K562 (cell line): ENCODE results near the gene KCNB1. TPM values are rescaled to one million over a fixed set of nuclear protein-coding genes. Genes with fewer than 3 reads are reported as not detected.

Experiments
- ATAC-seq: fragments of 200-7000 bp; cut with Tn5 transposase; 3 replicates; pipeline ENCODE4 v1.9.1; 2020; ENCODE audit warnings: moderate library complexity
- BruUV-seq: library from RNA; stranded (reverse); fragments of 400-500 nt; replicated peaks from 2 replicates; lab custom pipeline; 2021; lab: Mats Ljungman, UMichigan
- CTCF ChIA-PET: fragments of 300-600 bp; formaldehyde crosslinking; extraction: SDS; loops from one replicate; lab custom pipeline; 2021; ENCODE audit warnings: low intra/inter-chr PET ratio; lab: Yijun Ruan, JAX
- POLR2A ChIA-PET: fragments of 300-600, 350-650 bp; sonication (Branson Sonifier 250); formaldehyde crosslinking; extraction: SDS; loops from one replicate; lab custom pipeline; 2021; ENCODE audit warnings: antibody characterized with exemption, inconsistent platforms; lab: Yijun Ruan, JAX
- DNase-seq, 4 experiments: peaks; one replicate each; pipeline versions ENCODE4 v3.0.0 to v3.0.0-alpha.2; 2011 to 2018; ENCODE audit warnings: low spot score in 3 of 4, mixed read lengths in 3 of 4; ENCODE audit errors: extremely low read depth in 1 of 4
- FAIRE-seq: peaks from 2 replicates; lab custom pipeline; 2011; peaks lifted over from hg19 to GRCh38; lab: Jason Lieb, UNC
- H2AFZ ChIP-seq: 2 replicates; pipeline ENCODE4 v1.6.0; 2011; ENCODE audit warnings: low read depth, low read length, control low read depth, inconsistent platforms
- H3K27ac ChIP-seq: fragments of 200-600 bp; 3 replicates; pipeline ENCODE4 v1.8.0; 2011; ENCODE audit warnings: low read depth, mild to moderate bottlenecking, control low read depth, inconsistent platforms, low read length, moderate library complexity, mixed read lengths; ENCODE audit errors: extremely low read depth
- H3K27me3 ChIP-seq, 2 experiments: fragments of 300-600 bp in 1 of 2; 2 replicates in 1 of 2; 3 replicates in 1 of 2; pipeline versions ENCODE4 v1.6.0 to v1.8.0; 2011; ENCODE audit warnings: inconsistent platforms in 2 of 2, low read length in 2 of 2, mild to moderate bottlenecking in 1 of 2, mixed read lengths in 1 of 2, moderate library complexity in 1 of 2; ENCODE audit not compliant: control insufficient read depth in 2 of 2, insufficient read depth in 2 of 2
- H3K36me3 ChIP-seq: fragments of 300-600 bp; 3 replicates; pipeline ENCODE4 v1.8.0; 2011; ENCODE audit warnings: mild to moderate bottlenecking, low read length, inconsistent platforms; ENCODE audit not compliant: control insufficient read depth, insufficient read depth
- H3K4me1 ChIP-seq, 2 experiments: fragments of 200-600 bp in 1 of 2; replicated peaks in 1 of 2; 2 replicates in 1 of 2; 3 replicates in 1 of 2; pipeline versions ENCODE4 v1.5.1 to v1.8.0; 2011; ENCODE audit warnings: inconsistent platforms in 2 of 2, low read length in 2 of 2, mild to moderate bottlenecking in 1 of 2, mixed read lengths in 1 of 2, moderate library complexity in 1 of 2; ENCODE audit not compliant: control insufficient read depth in 2 of 2, insufficient read depth in 2 of 2
- H3K4me2 ChIP-seq: 2 replicates; pipeline ENCODE4 v1.6.1; 2011; ENCODE audit warnings: low read length, control low read depth, inconsistent platforms, mixed read lengths; ENCODE audit not compliant: insufficient read depth
- H3K4me3 ChIP-seq: fragments of 200-600 bp; sonication (generic), shearing (Covaris generic); 2 replicates; pipeline ENCODE4 v1.5.1; 2016; ENCODE audit warnings: control low read depth, inconsistent platforms
- H3K79me2 ChIP-seq: fragments of 200-600 bp; 3 replicates; pipeline ENCODE4 v1.8.0; 2011; ENCODE audit warnings: low read length, inconsistent platforms; ENCODE audit not compliant: control insufficient read depth, insufficient read depth
- H3K9ac ChIP-seq, 2 experiments: 2 replicates each; pipeline versions ENCODE4 v1.6.0 to v1.6.1; 2011; ENCODE audit warnings: low read depth in 2 of 2, low read length in 2 of 2, control low read depth in 1 of 2, inconsistent platforms in 1 of 2, mild to moderate bottlenecking in 1 of 2, mixed read lengths in 1 of 2; ENCODE audit not compliant: insufficient read depth in 1 of 2
- H3K9me1 ChIP-seq: one replicate; pipeline ENCODE4 v1.6.0; 2011; ENCODE audit warnings: inconsistent platforms, mild to moderate bottlenecking, low read length, moderate library complexity; ENCODE audit not compliant: control insufficient read depth, insufficient read depth
- H3K9me3 ChIP-seq: replicated peaks from 2 replicates; pipeline ENCODE4 v1.5.1; 2011; ENCODE audit warnings: low read depth, low read length, inconsistent platforms; ENCODE audit not compliant: control insufficient read depth, insufficient read depth
- H4K20me1 ChIP-seq: replicated peaks from 2 replicates; pipeline ENCODE4 v1.6.1; 2011; ENCODE audit warnings: low read length, inconsistent platforms, mixed read lengths; ENCODE audit not compliant: control insufficient read depth, insufficient read depth
- CEBPB ChIP-seq: fragments of 450-650 bp; IDR thresholded peaks from 2 replicates; pipeline ENCODE4 v1.6.1; 2016; ENCODE audit warnings: missing genetic modification characterization, missing compliant biosample characterization
- CEBPG ChIP-seq, 3 experiments: fragments of 200-800 bp in 1 of 3; sonication (Bioruptor generic) in 1 of 3; sonication (generic) in 1 of 3; formaldehyde crosslinking in 1 of 3; IDR thresholded peaks in 2 of 3; conservative IDR thresholded peaks in 1 of 3; 2 replicates each; pipeline versions ENCODE4 v1.6.1 to v1.8.0; 2016 to 2022; ENCODE audit warnings: missing compliant biosample characterization in 2 of 3, missing genetic modification characterization in 2 of 3, mild to moderate bottlenecking in 1 of 3, missing genetic modification reagents in 1 of 3
- EHMT2 ChIP-seq: fragments of 450-650 bp; IDR thresholded peaks from 2 replicates; pipeline ENCODE4 v1.6.1; 2018; ENCODE audit warnings: antibody characterized with exemption
- HCFC1 ChIP-seq: IDR thresholded peaks from 2 replicates; pipeline ENCODE4 v1.6.1; 2012; ENCODE audit warnings: low read depth, low read length, improper control_type of control experiment
- HDAC1 ChIP-seq, 2 experiments: fragments of 450-650 bp; IDR thresholded peaks; 2 replicates each; pipeline ENCODE4 v1.6.1; 2016 to 2017; ENCODE audit warnings: inconsistent platforms in 1 of 2, mild to moderate bottlenecking in 1 of 2, moderate library complexity in 1 of 2
- MCM5 ChIP-seq: fragments of 450-650 bp; IDR thresholded peaks from 2 replicates; pipeline ENCODE4 v1.6.1; 2016; ENCODE audit warnings: low read depth
- NCOR1 ChIP-seq: fragments of 450-650 bp; IDR thresholded peaks from 2 replicates; pipeline ENCODE4 v1.6.1; 2016; ENCODE audit warnings: mild to moderate bottlenecking, moderate library complexity
- NFIC ChIP-seq: fragments of 450-650 bp; IDR thresholded peaks from 2 replicates; pipeline ENCODE4 v1.6.1; 2017; ENCODE audit warnings: mild to moderate bottlenecking, inconsistent platforms
- NFIX ChIP-seq: fragments of 250-450 bp; sonication (Bioruptor Pico); IDR thresholded peaks from 2 replicates; pipeline ENCODE4 v1.4.0; 2020; ENCODE audit warnings: low read depth, mild to moderate bottlenecking, moderate library complexity
- RBM17 ChIP-seq: fragments of 200-400 bp; formaldehyde crosslinking; IDR thresholded peaks from 2 replicates; pipeline ENCODE4 v1.6.1; 2017; ENCODE audit warnings: low read depth, mild to moderate bottlenecking, low read length, borderline replicate concordance
- RFX1 ChIP-seq: fragments of 450-650 bp; IDR thresholded peaks from 2 replicates; pipeline ENCODE4 v1.6.1; 2016; ENCODE audit warnings: mild to moderate bottlenecking, moderate library complexity
- ZNF140 ChIP-seq: fragments of 250-450 bp; sonication (Bioruptor Pico); IDR thresholded peaks from 2 replicates; pipeline ENCODE4 v1.8.0; 2021; ENCODE audit warnings: moderate library complexity, mild to moderate bottlenecking, inconsistent platforms
- ZNF444 ChIP-seq: fragments of 250-450 bp; sonication (Bioruptor Pico); IDR thresholded peaks from 2 replicates; pipeline ENCODE4 v1.4.0; 2020; ENCODE audit warnings: mild to moderate bottlenecking, moderate library complexity
- WGBS: fragments of 100-300 bp; shearing (Covaris generic); methylation state at CpG from one replicate; pipeline ENCODE4 v1.1.6; 2016; ENCODE audit warnings: low coverage, mixed read lengths; ENCODE audit not compliant: insufficient coverage; ENCODE audit errors: missing lambda C conversion rate; 5-methylcytosine and 5-hydroxymethylcytosine counted together
- in situ Hi-C: fragments of 300-500 bp; cut with MboI; formaldehyde crosslinking; loops from 4 replicates; pipeline ENCODE4 v1.15.0; 2018; ENCODE audit warnings: inconsistent platforms, mixed read lengths
- intact Hi-C: fragments of 100-400 bp; cut with micrococcal nuclease; formaldehyde crosslinking; loops from 2 replicates; pipeline ENCODE4 v1.14.2; 2022
- polyA plus RNA-seq, 8 experiments: library from polyadenylated mRNA; depleted of rRNA in 4 of 8; stranded (reverse) in 5 of 8; unstranded in 3 of 8; fragments of >200 nt; fragmentation: Nextera tagmentation in 2 of 8; fragmentation: Illumina TruSeq in 1 of 8; extraction: Ambion mirVana in 2 of 8; extraction: Trizol in 1 of 8; gene quantifications; 2 replicates each; pipeline versions ENCODE4 v1.2.1 to v1.2.3, GENCODE V29; 2011 to 2014; ENCODE audit warnings: inconsistent platforms in 1 of 8, missing spikeins in 1 of 8
- total RNA-seq, 7 experiments: library from RNA; depleted of rRNA in 6 of 7; stranded (reverse); fragments of >200 nt in 6 of 7; fragmentation: Illumina TruSeq in 2 of 7; extraction: Trizol in 2 of 7; gene quantifications; 2 replicates each; pipeline versions ENCODE4 v1.2.1 to v1.2.3, GENCODE V29; 2011 to 2021; ENCODE audit warnings: low replicate concordance in 1 of 7
- TF ChIP-seq, protein P1 (sequence below): fragments of 450-650 bp; IDR thresholded peaks from 2 replicates; pipeline ENCODE4 v1.6.1; 2016; ENCODE audit warnings: borderline replicate concordance
- TF ChIP-seq, protein P2 (sequence below): fragments of 250-450 bp; sonication (Bioruptor Pico); IDR thresholded peaks from 2 replicates; pipeline ENCODE4 v1.8.0; 2022; ENCODE audit warnings: inconsistent platforms

Gene KCNB1
- total and polyA plus RNA-seq, 9 of the 15 experiments (the other 6 are each of a cell fraction or from before 2014, with no cell fraction given): 0.01 to 0.06 TPM; not detected in 7

DNA sequence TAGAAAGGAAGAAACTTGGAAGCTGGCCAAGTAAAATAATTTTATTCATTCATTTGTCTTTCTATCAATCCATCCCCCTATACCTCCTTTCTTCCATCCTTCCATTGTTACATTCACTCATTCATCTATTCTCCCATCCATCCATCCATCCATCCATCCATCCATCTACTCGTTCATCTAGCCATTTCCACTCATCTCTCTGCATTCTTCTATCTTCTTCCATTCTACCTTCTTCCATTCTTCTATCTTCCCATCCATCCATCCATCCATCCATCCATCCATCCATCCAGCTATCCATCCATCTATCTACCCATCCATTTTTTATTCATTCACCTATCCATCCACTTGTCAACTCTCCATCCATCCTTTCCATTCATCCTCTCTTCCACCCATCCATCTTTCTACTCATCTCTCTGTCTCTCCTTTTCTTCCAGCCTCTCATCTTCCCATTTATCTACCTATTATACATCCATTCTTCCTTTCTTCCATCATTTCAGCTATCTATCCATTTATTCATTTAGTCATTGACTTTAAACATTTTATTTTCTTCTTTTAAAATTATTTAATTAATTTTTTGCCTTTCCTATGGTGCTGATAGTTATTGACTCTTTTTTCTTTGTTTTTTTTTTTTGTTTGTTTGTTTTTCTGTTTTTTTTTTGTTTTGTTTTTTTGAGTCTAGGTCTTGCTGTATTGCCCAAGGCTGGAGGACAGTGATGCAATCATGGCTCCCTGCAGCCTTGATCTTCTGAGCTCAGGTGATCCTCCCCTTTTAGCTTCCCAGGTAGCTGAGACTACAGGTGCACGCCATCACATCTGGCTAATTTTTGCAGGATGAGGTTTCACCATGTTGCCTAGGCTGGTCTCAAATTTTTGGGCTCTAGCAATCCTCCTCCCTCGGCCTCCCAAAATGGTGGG lies 151.5 kb downstream of the KCNB1 start:
- Histone ChIP-seq H3K9me3 (no peaks in the 10 kb centered on the region), H3K9me1 (no peaks in the 10 kb centered on the region), H4K20me1 (0 out of 2 replicates have a peak, but pooled peaks cover 5% of the 10 kb centered on the region), H3K4me3 (no peak overlapping the region), H3K27me3 (peaks cover 29 to 49% of the 10 kb centered on the region in 2 experiments), H3K79me2 (no peaks in the 10 kb centered on the region), H3K36me3 (no peaks in the 10 kb centered on the region), H3K27ac (no peak overlapping the region)
- no peak for FAIRE-seq
- no TSS peak for BruUV-seq
- ChIA-PET POLR2A (interaction anchor here (0.7 kb wide), 1 partner anchor 723 kb away, joined by 6 read pairs; no protein-coding TSS in a partner anchor), CTCF (interaction anchor here (0.7 kb wide), 1 partner anchor 914 kb away, joined by 3 read pairs; no protein-coding TSS in a partner anchor)
- peak; percentile 25; the same call in 1 of the 2 replicates for TF ChIP-seq NFIX (CRISPR knock-in tag)
- 0 out of 4 replicates have a peak, but pooled peaks of 1 of the 2 experiments have one; percentile 14 for TF ChIP-seq HDAC1 (IDR thresholded peaks at IDR 0.05)
- no peak for TF ChIP-seq MCM5
- TF ChIP-seq, protein P1, sequence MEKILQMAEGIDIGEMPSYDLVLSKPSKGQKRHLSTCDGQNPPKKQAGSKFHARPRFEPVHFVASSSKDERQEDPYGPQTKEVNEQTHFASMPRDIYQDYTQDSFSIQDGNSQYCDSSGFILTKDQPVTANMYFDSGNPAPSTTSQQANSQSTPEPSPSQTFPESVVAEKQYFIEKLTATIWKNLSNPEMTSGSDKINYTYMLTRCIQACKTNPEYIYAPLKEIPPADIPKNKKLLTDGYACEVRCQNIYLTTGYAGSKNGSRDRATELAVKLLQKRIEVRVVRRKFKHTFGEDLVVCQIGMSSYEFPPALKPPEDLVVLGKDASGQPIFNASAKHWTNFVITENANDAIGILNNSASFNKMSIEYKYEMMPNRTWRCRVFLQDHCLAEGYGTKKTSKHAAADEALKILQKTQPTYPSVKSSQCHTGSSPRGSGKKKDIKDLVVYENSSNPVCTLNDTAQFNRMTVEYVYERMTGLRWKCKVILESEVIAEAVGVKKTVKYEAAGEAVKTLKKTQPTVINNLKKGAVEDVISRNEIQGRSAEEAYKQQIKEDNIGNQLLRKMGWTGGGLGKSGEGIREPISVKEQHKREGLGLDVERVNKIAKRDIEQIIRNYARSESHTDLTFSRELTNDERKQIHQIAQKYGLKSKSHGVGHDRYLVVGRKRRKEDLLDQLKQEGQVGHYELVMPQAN: peak; percentile 33; the same call in 1 of the 2 replicates
- peak; percentile 44; the same call in 1 of the 2 replicates for TF ChIP-seq CEBPB (tag)
- no peak for TF ChIP-seq HCFC1
- no peak for TF ChIP-seq RBM17
- TF ChIP-seq RFX1: no peak
- TF ChIP-seq ZNF140: no peak
- no peak for TF ChIP-seq CEBPG (CRISPR knock-in tag; IDR thresholded peaks at IDR 0.05)
- peak; percentile 56 to 57; a peak in 3 of 4 replicates for TF ChIP-seq CEBPG (tag; conservative IDR thresholded peaks at IDR 0.05 in 1 of 2, IDR thresholded peaks at IDR 0.05 in 1 of 2)
- no peak for TF ChIP-seq ZNF444 (CRISPR knock-in tag)
- peak; percentile 70 for TF ChIP-seq NFIC
- 0 out of 2 replicates have a peak, but pooled peaks have one; percentile 22 for TF ChIP-seq EHMT2
- TF ChIP-seq NCOR1: no peak
- TF ChIP-seq, protein P2, sequence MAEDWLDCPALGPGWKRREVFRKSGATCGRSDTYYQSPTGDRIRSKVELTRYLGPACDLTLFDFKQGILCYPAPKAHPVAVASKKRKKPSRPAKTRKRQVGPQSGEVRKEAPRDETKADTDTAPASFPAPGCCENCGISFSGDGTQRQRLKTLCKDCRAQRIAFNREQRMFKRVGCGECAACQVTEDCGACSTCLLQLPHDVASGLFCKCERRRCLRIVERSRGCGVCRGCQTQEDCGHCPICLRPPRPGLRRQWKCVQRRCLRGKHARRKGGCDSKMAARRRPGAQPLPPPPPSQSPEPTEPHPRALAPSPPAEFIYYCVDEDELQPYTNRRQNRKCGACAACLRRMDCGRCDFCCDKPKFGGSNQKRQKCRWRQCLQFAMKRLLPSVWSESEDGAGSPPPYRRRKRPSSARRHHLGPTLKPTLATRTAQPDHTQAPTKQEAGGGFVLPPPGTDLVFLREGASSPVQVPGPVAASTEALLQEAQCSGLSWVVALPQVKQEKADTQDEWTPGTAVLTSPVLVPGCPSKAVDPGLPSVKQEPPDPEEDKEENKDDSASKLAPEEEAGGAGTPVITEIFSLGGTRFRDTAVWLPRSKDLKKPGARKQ (CRISPR knock-in tag): no peak
- TF ChIP-seq, all 486 proteins: peak for 7
- no peak overlapping the region for H2AFZ ChIP-seq
- in situ Hi-C loops (loop anchor here (5.0 to 25.0 kb wide), 4 partner anchors 184 to 556 kb away; no protein-coding TSS in a partner anchor), intact Hi-C loops (loop anchor here (5.0 kb wide), 2 partner anchors 51 to 276 kb away; no protein-coding TSS in a partner anchor)
- H3K4me1 ChIP-seq: peaks cover 0 to 4% of the 10 kb centered on the region in 2 experiments; a peak in 2 of 5 replicates
- H3K4me2 ChIP-seq: no peak overlapping the region
- 0% methylated on average over 3 of the region's 3 CpGs for WGBS
- DNase-seq (no peak), ATAC-seq (no peak)
- H3K9ac ChIP-seq: no peak overlapping the region
